CD4-positive, alpha-beta T cell treated with Interferon gamma for 1 hour (primary cell): Measurements from ENCODE around the gene LIMS2.
A peak's percentile ranks its signal among the peaks of the same experiment; 100 is the strongest.

Experiments used
- DNase-seq: peaks from one replicate; pipeline ENCODE4 v3.0.0-alpha.2; 2020

Gene LIMS2

GRCh38 chr2:127596311-127597045 is 78.9 kb downstream of the LIMS2 start:
- no peak for DNase-seq

GRCh38 chr2:127594116-127594591 is 81.2 kb downstream of the LIMS2 start:
- no peak for DNase-seq

GRCh38 chr2:127593228-127594115 is 81.9 kb downstream of the LIMS2 start:
- no peak for DNase-seq

- no peak for DNase-seq
Measured at GRCh38 chr2:127592761-127593227, 82.5 kb downstream of the LIMS2 start.

- peak; percentile 69 for DNase-seq
Measured at GRCh38 chr2:127591221-127591923, 84.0 kb downstream of the LIMS2 start.

GRCh38 chr2:127590386-127591190 is 84.7 kb downstream of the LIMS2 start:
- no peak for DNase-seq

- no peak for DNase-seq
Measured at GRCh38 chr2:127589841-127590240, 85.5 kb downstream of the LIMS2 start.

- DNase-seq: no peak
Measured at GRCh38 chr2:127589358-127589757, 86.0 kb downstream of the LIMS2 start.
